GM19043 (cell line): ENCODE results near the gene PLEKHN1.
"Not testable (repeated sequence)": the region's sequence is repeated elsewhere in the genome, so short reads cannot be mapped to it uniquely, and the experiment has no call there.

Source experiments
- ATAC-seq: cut with Tn5 transposase; IDR thresholded peaks from one replicate; pipeline ENCODE4 v1.9.1; 2021; ENCODE audit warnings: low read depth; ENCODE audit not compliant: unreplicated experiment

Gene PLEKHN1

DNA sequence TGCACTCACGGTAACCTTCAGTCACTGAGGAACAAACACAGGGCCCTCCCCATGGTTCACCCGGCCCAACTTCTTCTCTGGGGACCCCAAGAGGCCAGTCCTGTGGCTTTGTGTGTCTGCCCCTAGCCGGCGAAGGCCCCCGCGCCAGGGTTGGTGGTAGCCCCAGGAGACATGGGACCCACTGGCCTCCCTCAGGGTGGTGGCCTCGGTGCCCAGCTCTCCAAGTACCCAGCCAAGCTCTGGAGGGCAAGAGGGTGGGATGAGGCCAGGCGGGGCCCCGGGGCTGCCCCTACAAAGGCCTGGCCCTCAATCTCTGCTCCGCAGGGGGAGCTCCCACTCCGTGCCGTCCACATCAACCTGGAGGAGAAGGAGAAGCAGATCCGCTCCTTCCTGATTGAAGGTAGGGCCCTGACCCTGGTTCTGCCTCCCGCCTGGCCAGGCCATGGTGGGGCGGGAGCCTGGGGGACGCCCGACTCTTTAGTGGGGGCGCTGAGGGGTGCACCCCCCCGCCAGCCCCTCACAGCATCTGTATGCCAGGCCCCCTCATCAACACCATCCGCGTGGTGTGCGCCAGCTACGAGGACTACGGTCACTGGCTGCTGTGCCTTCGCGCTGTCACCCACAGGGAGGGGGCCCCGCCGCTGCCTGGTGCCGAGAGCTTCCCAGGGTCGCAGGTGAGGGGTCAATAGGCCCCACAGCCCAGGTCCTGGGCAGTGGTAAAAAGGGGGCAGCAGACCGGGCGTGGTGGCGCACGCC, 5.6 kb downstream of the PLEKHN1 start:
- no peak for ATAC-seq

DNA sequence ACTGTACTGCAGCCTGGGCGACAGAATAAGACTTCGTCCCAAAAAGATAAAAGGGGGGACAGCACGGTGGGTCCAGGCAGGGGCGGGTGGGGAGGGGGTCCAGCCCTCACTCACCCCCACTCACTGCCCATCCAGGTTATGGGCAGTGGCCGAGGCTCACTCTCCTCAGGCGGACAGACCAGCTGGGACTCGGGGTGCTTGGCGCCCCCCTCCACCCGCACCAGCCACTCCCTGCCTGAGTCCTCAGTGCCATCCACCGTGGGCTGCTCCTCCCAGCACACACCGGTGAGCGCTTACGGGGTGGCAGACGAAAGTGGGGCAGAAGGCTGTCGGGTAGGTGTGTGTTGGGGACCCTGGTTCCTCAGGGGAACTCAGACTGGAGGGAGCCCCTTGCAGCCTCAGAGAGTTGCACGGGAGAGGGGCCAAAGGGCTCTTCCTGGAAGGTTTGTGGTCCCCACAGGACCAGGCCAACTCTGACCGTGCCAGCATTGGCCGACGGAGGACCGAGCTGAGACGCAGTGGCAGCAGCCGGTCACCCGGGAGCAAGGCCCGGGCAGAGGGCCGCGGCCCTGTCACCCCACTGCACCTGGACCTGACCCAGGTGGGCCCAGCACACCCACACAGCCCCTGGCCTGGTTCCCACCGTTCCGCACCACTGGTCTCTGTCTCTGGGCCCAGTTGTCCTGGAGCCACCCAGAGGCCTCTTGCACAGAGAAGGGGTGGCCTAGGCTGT, 6.6 kb downstream of the PLEKHN1 start:
- no peak for ATAC-seq

DNA sequence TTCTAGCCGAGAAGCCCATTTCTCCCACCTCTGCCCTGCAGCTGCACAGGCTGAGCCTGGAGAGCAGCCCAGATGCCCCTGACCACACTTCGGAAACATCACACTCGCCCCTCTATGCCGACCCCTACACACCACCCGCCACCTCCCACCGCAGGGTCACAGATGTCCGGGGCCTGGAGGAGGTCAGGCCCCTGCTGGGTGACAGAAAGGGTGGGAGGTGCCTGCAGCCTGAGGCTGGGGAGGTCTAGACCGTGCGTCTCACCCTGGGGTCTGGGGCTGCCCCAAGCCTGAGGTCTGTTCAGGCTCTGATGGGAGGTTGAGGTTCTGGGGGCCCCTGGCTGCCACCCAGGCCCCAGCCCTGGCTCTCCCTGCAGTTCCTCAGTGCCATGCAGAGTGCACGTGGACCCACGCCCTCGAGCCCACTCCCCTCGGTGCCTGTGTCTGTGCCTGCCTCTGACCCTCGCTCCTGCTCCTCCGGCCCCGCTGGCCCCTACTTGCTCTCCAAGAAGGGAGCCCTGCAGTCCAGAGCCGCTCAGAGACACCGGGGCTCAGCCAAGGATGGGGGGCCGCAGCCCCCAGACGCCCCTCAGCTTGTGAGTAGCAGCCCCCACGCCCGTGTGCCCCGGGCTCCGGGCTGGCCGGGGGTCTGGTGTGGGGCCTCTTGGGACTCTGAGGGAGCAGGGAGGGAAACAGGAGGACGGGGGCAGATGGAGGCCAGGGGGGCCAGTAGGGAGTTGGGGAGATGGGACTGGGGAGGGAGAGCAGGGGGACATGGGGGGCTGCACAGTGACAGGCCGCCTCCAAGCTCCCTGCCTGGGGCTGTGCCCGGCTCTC, 7.4 kb downstream of the PLEKHN1 start:
- ATAC-seq: no peak

DNA sequence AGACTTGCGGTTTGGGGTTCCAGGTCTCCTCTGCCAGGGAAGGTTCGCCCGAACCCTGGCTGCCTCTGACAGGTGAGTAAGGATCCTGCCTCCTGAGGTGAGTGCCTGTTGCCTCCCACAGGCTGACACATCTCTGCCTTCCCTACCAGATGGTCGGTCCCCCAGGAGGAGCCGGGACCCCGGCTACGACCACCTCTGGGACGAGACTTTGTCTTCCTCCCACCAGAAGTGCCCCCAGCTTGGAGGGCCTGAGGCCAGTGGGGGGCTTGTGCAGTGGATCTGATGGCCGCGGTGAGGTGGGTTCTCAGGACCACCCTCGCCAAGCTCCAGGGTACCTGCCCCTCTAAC, 8.0 kb downstream of the PLEKHN1 start:
- ATAC-seq: no peak

DNA sequence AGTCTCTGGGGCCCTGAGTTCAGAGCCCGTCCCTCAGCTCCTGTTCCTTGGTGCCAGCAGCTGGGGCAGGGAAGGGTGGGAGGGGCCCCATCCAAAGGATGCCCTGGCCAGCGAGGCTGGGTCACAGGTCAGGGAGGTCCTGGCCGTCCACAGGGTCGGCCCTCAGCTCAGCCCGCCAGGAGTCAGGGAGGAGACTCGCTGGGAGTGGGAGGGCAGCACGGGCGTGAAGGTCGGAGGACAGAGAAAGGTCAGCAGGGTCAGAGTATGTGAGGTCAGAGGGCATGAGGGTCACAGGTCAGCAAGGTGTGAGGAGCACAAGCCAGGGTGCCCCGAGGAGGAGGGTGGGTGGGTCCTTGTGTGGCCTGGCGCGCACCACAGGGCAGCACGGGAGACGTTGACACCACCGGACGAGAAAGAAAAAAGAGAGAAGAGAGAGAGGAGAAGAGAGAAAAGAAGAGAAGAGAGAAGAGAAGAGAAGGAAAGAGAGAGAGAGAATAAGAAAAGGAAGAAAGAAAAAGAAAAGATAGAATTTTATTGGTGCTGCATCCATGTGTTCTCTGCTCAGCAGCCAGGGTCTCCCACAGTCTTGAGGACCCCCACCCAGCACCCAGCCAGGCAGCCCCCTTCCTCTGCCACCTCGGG, 8.5 kb downstream of the PLEKHN1 start:
- ATAC-seq: no peak

DNA sequence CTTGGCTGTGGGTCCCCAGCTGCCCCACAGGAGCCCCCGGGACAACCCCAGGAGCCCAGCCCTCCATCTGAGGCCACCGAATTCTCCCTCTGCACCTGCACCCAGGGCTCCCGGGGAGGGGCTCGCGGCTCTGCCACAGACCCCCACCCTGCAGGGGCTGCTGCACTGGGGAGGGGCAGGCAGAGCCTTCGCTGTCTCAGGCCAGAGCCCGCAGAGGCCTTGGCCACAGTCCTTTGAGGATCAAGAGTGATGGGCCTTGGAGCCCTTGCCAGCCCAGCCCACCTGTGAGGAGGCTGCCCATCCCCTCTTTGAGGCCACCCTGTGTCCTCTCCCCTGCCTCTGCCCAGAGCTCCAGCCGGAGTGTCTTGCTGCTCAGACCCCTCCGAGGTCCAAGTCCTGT, 9.1 kb downstream of the PLEKHN1 start:
- no peak for ATAC-seq

DNA sequence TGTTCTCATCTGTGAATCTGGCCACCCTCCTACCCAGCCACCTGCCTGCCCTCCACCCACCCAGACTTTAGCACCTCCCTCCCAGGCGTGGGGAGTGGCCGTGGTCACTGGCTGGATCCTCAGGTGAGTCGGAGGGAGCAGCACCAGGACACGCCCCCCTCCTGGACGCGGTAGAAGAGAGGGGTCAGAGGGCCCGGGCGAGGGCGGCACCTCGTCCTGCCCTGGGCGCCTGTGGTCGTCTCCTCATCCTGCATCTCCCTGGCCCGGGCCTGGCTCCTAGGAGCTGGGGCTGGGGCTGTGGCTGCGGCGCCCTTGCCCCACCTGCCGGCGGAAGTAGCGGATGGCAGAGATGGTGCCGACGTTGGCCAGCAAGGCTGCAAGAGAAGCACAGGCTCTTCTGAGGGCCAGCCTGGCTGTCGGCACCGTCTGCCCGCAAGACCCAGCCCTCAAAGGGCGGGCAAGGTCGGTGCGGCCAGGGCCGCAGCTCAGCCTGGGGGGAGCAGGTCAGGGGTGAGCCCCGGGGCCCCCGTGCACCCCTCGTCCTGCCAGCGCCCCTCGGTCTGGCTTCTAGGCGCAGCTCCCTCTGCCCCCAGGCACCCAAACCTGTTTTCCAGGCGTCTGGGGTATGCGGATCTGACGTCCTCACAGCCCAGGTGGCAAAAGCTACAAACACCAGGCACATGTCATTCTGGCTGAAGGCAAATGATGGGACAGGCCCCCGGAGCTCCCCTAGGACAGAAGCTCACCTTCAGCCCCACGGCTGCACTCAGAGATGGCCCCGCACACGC, 9.8 kb downstream of the PLEKHN1 start:
- peak; percentile 59 for ATAC-seq

DNA sequence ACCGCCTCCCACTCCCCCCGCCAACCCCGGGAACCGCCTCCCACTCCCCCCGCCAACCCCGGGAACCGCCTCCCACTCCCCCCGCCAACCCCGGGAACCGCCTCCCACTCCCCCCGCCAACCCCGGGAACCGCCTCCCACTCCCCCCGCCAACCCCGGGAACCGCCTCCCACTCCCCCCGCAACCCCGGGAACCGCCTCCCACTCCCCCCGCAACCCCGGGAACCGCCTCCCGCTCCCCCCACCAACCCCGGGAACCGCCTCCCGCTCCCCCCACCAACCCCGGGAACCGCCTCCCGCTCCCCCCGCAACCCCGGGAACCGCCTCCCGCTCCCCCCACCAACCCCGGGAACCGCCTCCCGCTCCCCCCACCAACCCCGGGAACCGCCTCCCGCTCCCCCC, 10.5 kb downstream of the PLEKHN1 start:
- not testable (repeated sequence) for ATAC-seq

DNA sequence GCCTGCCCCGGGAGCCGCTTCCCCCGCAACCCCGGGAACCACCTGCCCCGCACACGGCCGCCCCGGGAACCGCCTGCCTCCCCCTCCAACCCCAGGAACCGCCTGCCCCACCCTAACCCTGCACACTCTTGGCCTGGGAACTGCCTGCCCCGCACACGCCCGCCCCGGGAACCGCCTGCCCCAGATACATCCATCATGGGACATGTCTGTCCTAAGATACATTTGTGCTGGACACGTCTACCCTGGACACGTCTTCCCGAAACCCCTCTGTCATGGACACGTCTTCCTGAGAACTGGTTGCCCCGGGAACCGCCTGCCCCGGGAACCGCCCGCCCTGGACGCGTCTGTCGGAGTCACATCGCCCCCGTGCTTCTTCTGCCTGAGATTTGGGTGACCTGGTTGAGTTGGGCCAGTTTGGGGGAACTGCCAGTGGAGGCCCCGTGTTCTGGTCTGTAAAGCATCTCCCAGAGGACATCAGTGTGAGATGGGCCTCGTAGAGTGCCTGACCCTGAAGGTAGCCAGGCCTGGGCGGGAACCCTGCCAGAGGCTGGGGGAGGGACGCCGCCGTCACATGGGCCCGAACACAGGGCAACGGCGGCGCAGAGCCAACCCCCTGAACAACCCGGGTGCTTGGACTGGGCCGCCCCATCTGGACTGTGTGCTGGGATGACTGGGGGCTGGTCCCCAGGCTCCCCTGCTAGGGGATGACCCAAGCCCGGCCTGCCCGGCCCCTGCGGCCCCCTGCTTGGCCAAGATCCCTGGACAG, 12.0 kb downstream of the PLEKHN1 start:
- ATAC-seq: no peak

DNA sequence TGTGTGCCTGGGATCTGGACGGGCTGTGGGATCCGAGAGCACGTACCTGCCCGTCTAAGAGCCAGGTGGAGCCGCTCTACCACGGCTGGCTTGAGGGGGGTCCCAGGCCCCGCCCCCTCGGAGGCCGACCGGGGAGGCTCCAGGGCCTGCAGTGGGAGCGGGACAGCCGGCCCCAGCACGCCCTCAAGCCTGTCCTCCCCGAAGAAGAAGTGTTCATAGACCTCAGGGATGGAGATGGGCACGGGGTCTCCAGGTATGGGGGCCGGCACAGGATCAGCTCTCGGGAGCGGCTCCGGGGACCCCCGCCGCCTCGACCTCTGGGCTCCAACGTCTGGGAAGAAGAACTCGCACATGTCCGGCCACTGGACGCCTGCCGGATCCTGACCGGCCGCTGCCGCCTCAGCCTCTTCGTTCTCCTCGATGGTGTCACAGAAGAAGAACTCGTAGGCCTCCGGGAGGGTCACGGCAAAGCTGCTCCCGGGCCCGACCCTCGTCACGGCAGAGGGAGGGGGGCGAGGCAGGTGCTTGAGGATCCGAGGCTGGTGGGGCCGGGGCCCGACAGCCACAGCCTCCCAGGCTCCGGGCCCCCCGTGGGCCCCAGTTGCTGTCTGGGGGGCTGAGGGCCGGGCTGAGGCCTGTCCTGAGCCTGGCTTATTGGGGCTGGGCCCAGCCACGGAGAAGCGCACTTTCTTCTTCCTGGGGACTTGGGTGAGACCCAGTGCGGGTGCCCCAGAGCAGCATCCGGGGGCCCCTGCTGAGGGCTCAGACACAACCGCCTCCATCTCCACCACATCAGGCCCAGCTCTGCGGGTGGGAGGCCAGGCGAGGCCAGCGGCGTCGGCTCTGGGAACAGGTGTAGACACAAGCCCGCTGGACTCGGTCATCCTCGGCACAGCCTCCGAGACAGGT, 12.8 kb downstream of the PLEKHN1 start:
- ATAC-seq: no peak

DNA sequence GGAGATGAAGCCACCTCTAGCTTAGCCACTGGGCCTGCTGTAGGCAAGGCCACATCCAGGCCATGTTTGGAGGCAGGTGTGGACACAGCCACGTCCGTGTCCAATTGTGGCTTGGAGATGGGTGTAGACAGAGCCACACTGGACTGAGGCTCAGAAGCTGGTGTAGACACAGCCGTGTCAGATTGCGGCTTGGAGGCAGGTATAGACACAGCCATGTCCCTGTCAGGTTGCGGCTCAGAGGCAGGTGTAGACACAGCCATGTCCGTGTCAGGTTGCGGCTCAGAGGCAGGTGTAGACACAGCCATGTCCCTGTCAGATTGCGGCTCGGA, 13.4 kb downstream of the PLEKHN1 start:
- ATAC-seq: no peak

DNA sequence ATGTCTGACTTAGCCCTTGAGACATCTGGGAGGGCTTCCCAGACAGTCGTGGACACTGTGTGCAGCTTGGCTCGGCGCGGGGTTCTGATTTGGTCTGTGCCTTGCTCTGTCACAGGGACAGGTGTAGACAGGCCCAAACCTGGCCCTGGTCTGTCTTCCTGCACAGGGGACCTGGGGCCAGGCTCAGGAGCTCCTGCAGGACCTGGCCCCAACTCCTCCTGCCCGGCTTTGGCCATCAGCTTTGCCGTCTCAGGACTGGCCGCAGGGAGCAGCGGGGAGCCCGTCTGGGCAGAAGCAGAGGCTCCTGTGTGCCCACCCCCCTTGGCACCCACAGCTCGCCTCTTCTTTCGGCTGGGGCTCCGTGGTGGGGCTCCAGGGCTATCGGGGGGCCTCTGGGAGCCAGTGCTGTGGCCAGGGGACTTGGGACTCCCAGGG, 13.9 kb downstream of the PLEKHN1 start:
- ATAC-seq: no peak

DNA sequence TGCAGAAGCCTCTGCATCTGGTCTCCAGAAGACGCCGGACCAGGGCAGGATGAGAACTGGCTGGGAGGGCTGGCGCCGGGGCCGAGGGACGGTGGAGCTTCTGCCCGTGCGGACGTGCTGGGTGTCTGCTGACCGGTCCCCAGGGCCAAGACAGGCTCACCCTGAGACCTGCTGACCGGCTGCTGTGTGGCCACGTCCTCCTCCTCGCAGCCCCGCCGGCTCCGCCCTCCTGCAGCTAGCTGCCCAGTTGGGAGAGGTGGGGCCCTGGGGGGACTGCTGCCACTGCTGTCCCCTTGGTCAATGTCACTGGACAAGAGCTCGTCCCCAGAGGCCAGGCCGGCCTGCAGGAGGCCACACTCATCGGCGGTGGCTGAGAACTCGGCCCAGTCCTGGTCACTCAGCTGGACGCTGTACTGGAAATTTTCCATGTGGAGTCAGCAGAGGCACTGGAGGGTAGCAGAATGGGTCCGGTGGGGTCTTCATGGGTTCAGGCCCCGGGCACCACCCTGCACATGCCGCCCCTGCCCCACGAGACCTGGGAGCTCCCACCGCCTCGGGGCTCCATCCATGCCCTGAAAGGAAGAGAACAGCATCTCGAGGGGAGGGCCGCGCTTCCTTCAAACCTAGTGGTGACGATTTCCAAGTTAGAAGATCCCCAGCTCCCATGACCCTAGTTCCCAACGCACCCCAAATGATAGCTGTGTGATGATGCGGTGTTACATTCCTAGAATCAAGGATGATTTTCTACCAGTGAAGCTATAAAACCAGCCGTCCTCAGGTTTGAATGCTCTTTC, 14.5 kb downstream of the PLEKHN1 start:
- no peak for ATAC-seq

DNA sequence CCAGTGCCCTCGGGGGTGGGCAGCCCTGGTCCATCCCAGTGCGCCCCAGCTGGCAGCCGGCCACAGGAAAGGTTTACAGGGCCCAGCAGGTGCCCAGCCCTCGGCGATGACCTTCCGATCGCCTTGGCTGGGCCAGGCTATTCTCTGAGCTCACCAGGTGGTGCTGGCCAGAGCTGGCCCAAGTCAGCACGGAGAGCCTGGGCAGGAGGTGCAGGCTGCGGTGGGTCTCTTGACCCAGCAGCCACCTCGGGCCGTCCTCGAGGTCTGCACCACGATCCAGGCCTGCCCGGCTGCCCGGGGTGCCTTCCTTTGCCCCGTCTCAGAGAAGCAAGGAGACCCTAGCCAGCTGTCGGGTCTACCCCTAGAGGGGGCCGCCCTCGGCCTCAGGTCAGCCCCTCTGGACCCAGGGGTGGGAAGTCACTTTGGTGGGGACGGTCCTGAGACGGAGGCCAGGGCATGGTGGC, 15.2 kb downstream of the PLEKHN1 start:
- no peak for ATAC-seq

DNA sequence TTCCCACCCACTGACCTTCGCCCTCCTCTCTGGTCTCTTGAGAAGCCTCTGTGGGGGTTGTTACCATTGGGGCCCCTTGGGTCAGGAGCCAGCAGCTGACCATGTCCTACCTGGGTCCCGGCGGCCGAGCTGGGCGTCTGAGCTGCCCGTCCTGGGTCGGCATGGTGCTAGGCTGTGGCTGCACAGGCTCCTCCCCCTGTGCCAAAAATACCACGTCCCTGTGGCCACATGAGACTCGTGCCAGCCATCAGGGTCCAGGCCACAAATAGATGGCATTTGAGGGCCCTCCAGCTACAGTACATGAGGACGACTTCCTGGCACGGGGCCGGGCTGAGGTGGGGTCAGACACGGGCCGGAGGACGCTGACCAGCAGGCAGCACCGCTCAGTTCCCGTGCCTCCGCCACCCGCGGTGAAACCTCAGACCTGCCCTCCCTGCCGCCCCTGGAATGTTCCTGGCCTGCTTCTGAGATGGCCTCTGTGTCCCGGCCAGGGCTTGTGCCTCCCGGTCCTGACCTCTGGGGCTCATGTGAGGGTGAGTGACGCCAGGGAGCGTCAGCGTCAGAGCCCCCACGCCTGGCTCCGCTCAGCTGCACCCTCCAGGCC, 15.8 kb downstream of the PLEKHN1 start, which contains the start of gene PERM1:
Gene PERM1, minus strand, starts transcription at position 139 of the 604 bp plus-strand sequence. CDS start 1,064 bp downstream, outside the sequence.
- ATAC-seq: no peak

DNA sequence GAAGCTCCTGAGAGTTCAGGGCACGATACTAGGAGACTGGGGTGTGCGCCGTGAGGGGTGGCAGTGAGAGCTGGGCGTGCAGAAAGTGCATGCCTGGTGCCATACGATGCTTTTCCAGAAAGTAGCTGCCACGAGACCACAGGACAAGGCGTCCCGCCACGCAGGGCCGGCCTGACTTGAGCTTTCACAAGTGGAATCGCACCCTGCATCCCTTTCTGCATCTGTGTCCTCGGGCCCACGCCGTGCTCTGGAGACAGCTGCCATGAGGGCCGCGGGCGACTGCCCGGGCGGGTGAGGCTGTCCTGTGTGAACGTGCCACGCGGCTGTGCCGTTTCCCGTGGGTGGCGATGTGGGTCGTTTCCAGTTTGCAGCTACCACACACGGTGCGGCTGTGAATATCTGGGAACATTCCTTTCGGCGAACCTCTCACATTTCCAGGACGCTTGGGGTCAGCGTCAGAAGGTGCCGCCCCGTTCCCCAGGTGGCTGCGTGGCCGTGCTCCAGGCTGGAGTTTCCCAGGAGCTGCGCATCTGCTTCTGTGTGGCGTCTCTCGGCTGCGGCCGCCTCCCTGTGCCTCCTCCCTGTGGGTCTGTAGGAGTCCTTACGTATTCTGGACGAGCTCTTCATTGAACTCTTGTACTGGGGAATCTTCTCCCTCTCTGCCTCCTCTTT, 16.6 kb downstream of the PLEKHN1 start:
- ATAC-seq: no peak
